GM19025 (cell line): ENCODE data around the gene DTNB.

Experiments
- ATAC-seq: cut with Tn5 transposase; IDR thresholded peaks from one replicate; pipeline ENCODE4 v1.9.1; 2021; ENCODE audit warnings: mild to moderate bottlenecking, low read depth, moderate library complexity; ENCODE audit not compliant: unreplicated experiment

The DTNB gene

DNA sequence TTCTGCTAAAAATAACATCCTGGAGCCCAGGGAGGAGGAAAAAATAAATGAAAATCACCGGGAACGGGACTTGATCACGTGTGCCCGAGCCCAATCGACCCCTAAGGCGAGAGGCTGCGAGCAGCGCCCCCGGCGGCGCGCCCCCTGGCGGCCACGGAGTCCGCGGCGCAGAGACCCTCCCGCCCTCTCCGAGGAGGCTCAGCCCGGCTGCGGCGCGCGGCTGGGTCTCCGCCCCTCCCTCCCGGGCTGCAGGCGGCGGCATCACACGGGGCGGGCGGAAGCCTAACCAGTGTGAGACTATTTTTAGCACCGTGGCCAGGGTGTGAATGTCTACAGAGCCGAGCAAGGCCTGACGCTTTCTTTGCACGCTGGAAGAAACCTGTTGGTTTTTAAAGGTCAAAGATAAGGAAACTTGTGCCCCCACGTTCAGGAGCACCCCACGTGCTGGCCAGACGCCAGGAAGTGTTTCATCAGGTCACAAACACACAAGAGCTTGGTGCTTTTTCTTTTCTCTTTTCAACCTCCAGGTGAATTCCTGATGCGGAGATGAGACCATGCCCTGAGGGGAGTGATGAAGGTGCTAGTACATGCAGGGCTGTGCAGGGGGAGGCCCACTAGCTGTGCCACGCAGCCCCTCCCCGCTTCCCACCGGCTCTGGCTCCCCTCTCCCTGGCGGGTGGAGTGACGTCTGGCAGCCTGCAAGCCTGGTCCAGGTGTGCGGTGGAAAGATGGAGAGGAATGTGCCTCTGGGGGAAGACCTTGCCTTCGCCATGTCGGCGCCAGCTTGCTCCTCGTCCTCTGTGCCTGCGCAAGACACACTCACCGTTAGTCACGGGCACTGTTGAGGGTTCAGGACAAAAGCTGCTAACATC lies 296.4 kb downstream of the DTNB start:
- ATAC-seq, result peak; percentile 97

DNA sequence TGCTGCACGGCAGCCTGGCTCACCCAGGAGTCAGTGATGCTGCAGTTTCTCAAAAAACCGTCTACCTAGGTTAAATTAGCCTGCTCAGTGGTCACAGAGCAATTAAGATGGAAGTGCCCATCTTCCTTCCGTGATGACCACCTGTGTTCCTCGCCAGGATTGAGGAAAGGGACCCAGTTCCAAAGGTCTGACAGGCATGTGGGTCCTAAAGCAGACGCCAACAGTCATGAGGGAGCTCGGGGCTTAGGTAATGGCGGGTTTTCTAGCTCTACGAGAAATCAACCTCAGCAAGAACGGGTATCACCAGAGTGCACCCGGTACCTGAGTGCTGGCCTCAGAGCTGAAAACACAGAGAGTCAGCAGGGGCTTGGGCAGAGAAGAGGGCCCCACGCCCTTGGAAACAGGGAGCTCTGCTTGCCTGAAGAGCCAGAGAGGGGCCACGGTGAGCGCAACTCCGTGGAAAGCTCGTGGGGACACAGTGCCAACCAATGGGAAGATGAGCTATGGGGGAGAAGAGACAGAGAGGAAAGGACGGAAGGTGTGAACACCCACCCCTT lies 297.3 kb downstream of the DTNB start:
- ATAC-seq, result no peak

DNA sequence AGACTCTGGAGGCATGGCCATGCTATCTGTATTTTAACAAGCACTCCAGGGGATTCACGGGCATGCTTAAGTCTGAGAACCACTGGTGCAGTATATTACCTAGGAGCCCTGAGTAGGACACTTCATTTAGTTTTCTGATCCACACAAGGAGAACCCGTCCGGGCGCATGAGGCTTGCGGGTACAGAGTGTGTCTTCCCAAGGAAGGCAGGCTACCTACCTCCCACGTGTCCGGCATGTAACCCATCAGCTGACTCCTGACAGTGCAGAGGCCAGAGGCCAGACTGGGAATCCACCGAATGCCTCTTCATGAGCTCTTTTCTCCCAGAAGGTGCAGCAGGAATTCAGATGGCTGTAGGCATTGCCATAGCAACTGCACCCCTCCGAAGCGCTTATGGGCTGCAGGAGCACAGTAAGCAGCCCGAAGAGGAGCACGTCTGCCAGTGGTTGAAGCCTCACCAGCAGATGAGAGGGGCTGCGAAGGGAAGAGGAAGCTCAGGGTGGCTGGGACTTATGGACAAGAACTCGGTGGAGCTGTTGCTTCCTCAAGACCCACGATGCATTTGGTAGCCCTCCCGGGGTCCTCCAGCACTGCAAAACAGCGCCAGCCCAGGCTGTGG lies 297.9 kb downstream of the DTNB start:
- ATAC-seq, result no peak

DNA sequence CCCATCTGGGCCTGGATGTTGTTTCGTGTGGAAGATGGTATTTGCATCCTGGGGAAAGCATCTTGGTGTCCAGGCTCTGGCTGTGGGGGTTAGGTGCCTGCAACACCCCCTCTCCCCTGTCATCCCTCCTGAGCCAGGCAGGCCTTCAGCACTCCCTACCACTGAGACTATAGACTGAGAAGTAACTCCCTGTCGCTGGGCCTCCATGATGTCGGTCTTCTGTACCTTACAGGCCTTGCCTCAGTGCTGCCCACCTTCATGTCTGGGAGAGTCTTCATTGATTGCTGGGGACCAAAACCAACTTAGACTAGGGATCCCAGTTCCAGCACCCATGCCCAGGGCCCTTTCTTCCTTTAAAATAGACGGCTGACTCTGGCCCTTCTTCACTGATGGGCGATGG lies 298.6 kb downstream of the DTNB start:
- ATAC-seq, result no peak

DNA sequence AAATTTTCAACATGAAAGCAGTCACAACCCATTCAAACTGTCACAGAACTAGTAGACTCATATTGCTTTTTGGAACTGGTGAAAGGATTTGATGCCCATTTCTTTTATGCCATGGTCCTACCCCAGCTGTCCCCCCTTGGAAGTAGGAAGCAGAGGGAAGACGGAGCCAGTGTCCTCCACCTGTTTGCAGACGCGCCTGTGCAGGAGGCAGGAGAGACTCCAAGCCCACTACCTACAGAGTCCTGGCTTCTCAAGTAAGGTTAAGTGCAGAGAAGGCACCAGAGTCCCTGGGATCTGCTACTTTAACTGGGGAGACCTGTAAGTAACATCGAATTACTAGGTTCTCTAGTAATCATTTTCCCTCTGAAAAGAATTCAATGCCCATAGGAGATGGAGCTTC lies 299.0 kb downstream of the DTNB start:
- ATAC-seq, result no peak

DNA sequence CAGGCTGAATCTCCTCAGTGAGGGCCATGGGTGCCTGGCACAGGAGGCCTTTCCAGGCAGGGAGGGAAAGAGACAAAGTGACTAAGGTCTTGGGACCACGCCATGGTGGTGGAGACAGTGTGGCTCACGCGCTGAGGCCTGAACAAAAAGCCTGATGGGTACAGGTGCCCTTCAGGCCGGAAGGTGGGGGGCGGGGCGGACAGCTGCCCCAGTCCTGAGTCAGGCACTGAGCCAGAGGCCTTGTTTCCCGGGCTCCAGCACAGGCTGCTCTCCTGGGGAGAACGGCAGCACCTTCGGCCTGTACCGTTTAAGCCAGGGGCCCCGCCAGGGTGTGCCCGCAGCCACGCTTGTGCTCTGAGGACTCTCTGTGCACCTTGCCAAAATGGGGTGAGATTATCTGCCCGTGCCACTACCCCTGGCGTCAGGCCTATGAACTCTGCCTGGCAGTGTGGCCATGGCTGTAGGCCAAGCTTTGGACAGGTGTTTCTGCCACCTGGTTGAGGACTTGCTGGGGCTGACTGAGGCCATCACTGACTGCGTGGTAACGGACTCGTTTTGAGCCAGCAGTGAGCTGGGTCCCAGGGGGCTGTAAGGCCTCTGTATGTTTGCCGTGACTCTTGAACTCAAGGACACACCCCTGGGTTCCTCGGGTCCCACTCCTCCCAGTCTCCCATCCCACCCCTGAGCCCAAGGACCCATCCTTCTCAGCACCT lies 300.0 kb downstream of the DTNB start:
- no peak for ATAC-seq

DNA sequence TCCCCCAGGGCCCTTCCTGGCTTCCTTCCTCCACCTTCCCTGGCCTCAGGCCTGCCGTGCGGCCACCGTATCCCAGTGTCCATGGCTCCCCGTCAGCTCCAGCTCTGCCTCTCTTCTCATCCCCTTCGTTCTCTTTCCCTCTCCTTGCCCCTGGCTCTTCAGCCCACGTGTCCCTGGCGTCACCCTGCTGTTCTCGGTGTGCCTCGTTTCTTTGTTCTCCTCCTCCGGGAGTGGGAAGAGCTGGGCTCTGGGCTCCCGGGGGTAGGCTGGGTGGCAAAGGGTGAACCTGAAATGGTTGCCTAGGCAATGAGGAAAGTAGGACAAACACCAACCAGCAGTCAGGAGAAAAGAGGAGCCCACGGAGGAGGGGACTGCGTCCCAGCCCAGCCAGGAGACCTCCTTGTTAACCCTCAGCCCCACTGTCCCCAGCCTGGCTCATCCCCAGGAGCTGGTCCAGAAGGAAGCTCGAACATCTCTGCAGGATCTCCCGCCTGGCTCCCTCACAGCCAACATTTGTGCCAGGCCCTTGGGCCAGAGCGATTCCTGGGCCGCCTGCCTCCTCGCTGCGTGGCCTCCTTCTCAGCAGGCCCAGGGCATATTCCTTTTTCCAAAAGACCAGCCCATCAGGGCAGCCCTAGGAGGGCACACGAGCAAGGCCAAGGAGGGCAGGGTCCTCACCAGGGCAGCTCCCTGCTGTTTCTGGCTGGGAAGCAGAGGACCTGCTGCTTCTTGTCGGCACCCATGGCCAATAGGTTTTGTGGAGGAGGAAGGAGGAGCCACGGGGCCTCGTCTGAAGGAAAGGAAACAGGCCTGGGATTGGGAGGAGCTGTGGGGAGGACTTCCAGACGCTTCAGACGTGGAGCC lies 300.7 kb downstream of the DTNB start:
- no peak for ATAC-seq

DNA sequence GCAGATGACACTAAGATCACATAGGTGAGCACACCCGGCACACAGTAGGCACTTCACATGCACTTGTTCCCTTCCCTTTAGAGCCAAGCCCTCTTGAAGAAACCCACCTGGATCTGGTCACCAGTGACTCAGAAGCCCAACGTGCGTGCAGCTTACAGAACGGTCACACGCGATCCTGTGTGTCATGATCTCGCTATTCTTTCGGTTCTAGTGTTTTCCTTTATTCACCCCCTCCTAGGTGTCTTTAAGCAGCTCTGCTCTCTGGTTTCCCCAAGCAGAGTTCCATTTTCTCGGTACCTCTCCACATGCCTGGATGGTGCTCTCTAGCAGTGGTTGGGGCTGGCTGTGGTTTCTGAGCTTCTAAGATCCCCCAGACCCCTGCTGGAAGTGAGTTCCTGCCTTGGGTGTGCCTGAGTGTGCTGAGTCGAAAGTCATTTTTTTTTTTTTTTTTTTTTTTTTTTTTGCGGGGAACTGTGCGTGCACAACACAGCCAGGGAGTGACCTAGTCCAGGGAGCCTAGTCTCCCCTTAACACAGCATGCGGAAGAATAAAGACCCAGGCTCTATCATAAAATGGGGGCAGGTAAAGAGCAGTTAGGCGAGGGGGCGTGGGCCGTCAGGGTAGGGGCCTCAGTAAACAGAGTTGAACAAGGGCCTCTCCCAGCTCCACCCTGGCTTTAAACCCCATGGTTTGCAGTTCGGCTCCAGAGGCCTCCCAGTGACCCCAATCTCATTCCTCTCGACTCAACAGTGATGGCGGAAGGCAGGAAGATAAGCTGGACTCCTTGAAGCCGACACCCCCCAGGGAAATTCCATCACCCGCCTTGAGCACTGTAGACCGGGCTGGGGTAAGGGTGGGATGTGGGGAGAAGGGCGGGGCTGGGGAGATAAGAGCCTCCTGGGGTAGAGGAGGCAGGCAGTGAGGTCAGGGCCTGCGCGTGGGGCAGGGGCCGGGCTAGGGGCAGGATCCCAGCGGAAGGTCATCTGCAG lies 301.8 kb downstream of the DTNB start:
- ATAC-seq, result no peak

DNA sequence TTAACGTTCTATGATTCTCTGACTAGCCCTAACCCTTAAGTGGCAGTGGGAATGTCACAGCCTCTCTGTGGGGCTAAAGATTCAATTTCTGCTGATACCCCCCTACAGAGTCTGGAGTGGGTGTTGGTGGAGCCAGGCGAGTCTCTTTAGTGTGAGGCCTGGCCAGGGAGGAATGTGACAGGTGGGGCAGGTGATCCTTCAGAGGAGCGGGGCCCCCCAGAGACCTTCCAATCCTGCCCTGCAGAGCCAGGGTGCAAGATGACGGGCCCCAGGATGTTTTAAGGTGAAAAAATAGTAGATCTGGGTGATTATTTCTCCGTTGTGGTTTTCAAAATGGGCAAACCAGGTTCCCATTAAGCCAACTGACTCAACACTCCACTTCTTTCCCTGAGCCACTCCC lies 303.5 kb downstream of the DTNB start:
- no peak for ATAC-seq

DNA sequence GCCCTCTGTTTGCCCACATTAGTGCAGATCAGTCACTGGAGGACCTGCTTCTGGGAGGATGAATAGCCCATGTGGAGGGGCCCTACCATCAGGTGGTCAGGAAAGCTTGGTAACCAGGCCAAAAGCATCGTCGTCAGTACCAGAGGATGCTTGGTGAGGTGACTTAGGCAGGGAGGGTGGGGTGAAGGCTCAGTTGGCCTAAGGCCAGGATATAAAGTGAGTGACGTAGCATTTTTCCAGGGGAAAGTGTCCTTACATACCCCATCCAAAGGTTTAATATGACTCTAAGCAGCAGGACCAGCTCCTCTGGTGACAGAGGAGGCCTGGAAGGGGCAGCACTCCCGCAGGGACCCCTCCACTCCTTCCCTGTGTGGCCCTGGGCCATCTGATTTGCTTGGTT lies 303.9 kb downstream of the DTNB start:
- ATAC-seq, result no peak

DNA sequence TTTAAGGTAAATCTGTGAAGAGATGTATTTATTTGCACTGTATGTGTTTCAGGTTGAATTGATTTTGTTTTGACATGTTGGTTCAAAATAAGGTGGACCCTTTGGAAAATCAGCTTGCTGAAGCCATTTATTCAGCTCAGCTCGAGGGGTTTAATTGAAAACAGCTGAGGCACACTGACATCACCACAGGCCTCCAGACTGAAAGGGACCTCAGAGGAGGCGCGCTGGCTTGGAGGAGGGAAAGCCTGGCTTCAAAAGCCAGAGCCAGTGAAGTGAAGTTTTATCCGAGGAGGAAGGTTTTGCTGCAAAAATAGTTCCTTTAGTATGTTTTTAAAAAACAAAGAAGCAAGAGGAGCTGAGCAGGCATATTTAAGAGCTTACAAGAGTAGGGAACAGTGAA lies 304.7 kb downstream of the DTNB start:
- no peak for ATAC-seq

DNA sequence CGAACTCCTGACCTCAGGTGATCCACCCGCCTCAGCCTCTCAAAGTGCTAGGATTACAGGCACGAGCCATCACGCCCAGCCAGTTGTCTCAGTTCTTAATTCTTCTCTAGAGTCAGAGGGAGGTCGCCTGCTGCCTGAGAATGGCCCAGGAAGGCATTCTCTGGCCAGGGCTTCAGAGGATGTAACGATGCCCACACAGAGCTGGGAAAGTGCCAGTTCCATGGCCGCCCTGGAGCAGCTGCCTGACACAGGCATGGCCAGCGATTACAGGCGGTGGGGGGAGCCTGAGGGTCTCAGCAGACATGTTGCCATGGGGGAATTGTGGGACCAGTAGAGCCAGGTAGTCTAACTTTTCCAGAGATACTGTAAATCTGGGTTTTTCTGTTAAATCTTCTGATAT lies 306.1 kb downstream of the DTNB start:
- no peak for ATAC-seq

DNA sequence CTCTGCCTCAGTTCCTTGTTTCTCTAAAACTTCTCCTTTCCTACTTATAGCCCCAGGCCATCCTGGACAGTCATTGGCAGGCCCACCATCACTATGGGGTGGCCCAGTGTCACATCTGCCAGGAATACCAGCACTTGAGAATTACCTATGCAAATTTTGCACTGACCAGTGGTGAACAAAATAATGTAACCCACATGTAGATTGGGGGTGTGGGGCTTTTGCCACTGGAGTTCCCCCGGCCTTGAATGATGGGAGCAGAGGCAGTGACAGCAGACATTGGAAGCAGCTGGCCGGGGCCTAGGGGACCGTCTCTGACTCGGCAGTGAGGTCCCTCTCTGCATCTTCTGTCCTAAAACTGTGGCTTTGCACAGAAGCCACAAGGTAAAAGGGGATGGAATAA lies 306.7 kb downstream of the DTNB start:
- no peak for ATAC-seq

DNA sequence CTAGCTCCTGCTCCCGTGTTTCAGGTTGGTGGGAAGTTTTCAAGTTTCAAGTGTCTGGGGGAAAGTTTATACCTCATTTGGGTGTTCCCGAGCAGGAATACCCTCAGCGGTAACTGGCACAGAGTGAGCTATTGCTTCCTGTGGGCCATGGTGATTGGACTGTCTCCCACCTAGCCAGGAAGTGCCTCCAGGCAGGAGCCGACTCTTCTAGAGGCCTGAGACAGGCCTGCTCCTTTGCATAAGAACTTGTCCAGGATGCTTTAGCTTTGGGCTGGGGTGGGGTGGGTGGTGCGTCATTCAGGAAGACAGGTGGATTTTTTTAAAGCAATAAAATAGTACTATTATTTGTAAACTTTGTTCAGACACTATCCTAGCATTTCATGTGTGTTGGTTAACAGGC lies 308.1 kb downstream of the DTNB start:
- no peak for ATAC-seq

DNA sequence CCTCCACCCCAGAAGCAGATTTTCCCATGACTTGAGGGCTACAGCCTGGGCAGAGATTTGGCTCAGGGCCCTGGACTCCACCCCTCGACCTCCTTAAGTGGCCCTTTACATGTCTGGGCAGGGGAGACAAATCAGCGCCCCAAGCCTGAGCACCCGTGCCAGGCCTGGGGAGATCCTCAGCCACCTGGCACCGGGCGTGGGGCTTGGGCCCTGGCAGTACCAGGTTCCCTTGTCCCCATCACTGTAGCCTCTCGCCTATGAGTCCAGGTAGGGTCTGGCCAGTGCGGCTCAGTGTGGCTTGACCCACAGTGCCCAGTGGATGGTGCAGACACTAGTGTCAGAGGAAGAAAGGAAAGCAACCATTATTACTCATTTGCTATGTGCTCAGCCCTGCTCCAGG lies 309.6 kb downstream of the DTNB start:
- ATAC-seq, result no peak

DNA sequence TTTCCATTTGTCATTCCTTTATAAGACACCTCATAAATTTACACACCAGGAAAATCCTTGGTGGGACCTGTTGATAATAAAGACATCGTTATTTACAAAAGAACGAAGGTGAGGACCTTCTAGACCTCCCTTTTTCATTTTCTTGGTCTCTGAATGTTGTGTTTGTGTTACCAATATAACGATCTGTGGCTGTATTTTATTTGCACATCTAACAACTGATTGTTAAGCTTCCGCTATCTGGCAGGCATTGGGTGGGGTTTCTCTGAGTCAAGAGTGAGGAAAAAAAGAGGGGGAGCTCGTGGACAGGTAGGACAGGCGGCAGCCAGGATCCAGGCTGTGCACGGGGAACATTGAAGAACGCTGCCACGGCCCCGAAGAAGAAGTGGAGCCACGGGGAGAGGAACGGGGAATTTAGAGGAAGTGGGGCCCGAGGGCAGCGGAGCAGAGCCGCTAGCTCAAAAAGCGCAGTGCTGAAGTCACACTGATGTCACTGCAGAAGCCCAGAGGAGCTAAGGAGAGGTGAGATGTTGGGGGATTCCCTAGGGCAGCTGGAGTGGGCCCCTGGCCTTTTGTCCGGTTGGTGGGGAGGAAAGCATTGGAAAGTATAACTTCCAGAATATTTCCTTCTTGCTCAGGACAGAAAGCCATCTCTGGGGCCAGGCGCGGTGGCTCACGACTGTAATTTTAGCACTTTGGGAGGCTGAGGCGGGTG lies 310.8 kb downstream of the DTNB start:
- ATAC-seq, result peak; percentile 52

DNA sequence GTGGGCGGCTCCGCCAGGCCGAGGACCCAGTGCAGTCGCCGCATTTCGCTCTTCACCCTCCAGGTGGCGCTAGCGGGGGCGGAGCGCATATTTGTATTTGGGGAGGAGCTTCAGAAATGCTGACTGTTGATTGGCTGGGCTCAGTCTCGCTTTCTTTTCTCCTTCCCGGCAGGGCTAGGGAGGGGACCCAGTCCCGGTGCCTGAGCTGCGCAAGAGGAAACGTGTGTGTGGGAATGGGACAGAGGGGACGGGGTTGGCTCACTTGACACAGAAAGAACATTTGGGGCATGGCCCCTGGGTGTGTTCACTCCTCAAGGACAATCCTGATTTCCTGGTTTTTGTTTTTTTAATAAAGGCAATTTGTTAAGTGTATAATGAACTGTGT lies 311.3 kb downstream of the DTNB start:
- ATAC-seq, result peak; percentile 75

DNA sequence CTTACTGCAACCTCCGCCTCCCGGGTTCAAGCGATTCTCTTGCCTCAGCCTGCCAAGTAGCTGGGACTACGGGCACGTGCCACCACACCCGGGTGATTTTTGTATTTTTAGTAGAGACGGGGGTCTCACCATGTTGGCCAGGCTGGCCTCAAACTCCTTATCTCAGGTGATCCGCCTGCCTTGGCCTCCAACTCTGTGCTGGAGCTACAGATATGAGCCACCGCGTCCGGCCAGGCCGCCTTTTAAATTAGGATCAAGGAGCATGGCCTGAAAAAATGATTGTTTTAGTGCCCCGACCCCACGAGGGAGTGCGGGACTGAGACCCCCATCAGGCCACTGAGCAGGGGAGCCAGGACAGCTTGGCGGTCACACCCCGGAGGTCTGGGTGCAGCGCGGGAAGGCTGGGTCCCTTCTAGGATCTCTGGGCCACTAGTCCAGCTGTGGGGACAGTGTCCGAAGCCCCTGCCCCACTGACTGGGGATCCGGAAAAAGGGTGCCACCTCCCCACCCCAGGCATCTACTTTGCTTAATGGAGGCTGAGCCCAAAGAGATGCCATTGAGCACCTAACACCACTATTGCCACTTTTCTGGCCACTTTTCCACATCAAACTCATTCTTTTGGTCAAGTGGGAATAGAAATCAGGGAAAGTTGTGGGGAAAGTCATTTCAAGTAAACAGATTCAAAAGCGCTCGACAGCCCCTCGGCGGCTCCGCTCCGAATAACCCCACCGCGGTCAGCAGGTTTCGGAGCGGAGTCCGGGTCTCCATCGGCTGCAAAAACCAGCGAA lies 311.9 kb downstream of the DTNB start:
- ATAC-seq, result no peak
